HEK293 (cell line): Measurements from ENCODE around the gene MCRIP2.
A peak's percentile ranks its signal among the peaks of the same experiment; 100 is the strongest.

Experiments
- GLIS1 ChIP-seq: fragments of 450-650 bp; formaldehyde crosslinking; IDR thresholded peaks from 2 replicates; pipeline ENCODE4 v1.5.1; 2016; ENCODE audit warnings: missing biosample characterization, missing genetic modification characterization
- GLIS2 ChIP-seq: fragments of 450-650 bp; formaldehyde crosslinking; IDR thresholded peaks from 2 replicates; pipeline ENCODE4 v1.5.1; 2016; ENCODE audit warnings: missing biosample characterization, missing genetic modification characterization
- IKZF3 ChIP-seq: fragments of 450-650 bp; IDR thresholded peaks from 2 replicates; pipeline ENCODE4 v1.5.0; 2018; ENCODE audit warnings: missing biosample characterization, mild to moderate bottlenecking, missing genetic modification characterization, moderate library complexity
- KLF1 ChIP-seq: fragments of 450-650 bp; formaldehyde crosslinking; IDR thresholded peaks from 2 replicates; pipeline ENCODE4 v1.5.1; 2016; ENCODE audit warnings: missing biosample characterization, missing genetic modification characterization
- KLF16 ChIP-seq: fragments of 450-650 bp; formaldehyde crosslinking; IDR thresholded peaks from 2 replicates; pipeline ENCODE4 v1.5.1; 2017; ENCODE audit warnings: missing biosample characterization, missing genetic modification characterization
- PRDM10 ChIP-seq: fragments of 450-650 bp; formaldehyde crosslinking; IDR thresholded peaks from 2 replicates; pipeline ENCODE4 v1.5.1; 2016; ENCODE audit warnings: missing biosample characterization, missing genetic modification characterization
- REST ChIP-seq: fragments of 450-650 bp; formaldehyde crosslinking; IDR thresholded peaks from 2 replicates; pipeline ENCODE4 v1.5.1; 2016; ENCODE audit warnings: missing biosample characterization, missing genetic modification characterization
- SCRT2 ChIP-seq: fragments of 450-650 bp; formaldehyde crosslinking; IDR thresholded peaks from 2 replicates; pipeline ENCODE4 v1.5.1; 2016; ENCODE audit warnings: missing biosample characterization, missing genetic modification characterization
- ZBTB7A ChIP-seq: fragments of 450-650 bp; formaldehyde crosslinking; IDR thresholded peaks from 2 replicates; pipeline ENCODE4 v1.5.1; 2016; ENCODE audit warnings: low read depth, missing biosample characterization, missing genetic modification characterization
- ZNF324 ChIP-seq: fragments of 450-650 bp; formaldehyde crosslinking; IDR thresholded peaks from 2 replicates; pipeline ENCODE4 v1.5.1; 2016; ENCODE audit warnings: missing biosample characterization, missing genetic modification characterization
- ZNF354C ChIP-seq: fragments of 450-650 bp; formaldehyde crosslinking; IDR thresholded peaks from 2 replicates; pipeline ENCODE4 v1.5.1; 2016; ENCODE audit warnings: missing biosample characterization, missing genetic modification characterization, low read depth, borderline replicate concordance
- ZNF423 ChIP-seq: fragments of 450-650 bp; formaldehyde crosslinking; IDR thresholded peaks from 2 replicates; pipeline ENCODE4 v1.5.1; 2016; ENCODE audit warnings: missing biosample characterization, missing genetic modification characterization
- ZNF426 ChIP-seq: fragments of 450-650 bp; formaldehyde crosslinking; IDR thresholded peaks from 2 replicates; pipeline ENCODE4 v1.5.1; 2017; ENCODE audit warnings: missing biosample characterization, missing genetic modification characterization, mild to moderate bottlenecking, inconsistent platforms, moderate library complexity
- ZNF513 ChIP-seq: fragments of 450-650 bp; IDR thresholded peaks from 2 replicates; pipeline ENCODE4 v1.5.1; 2018; ENCODE audit warnings: missing biosample characterization, missing genetic modification characterization
- ZNF518A ChIP-seq: fragments of 450-650 bp; formaldehyde crosslinking; conservative IDR thresholded peaks from 2 replicates; pipeline ENCODE4 v1.5.1; 2016; ENCODE audit warnings: low read depth, missing biosample characterization, missing genetic modification characterization
- ZNF596 ChIP-seq: fragments of 450-650 bp; IDR thresholded peaks from 2 replicates; pipeline ENCODE4 v1.5.0; 2018; ENCODE audit warnings: missing biosample characterization, mild to moderate bottlenecking, missing genetic modification characterization, moderate library complexity
- ZNF677 ChIP-seq: fragments of 450-650 bp; IDR thresholded peaks from 2 replicates; pipeline ENCODE4 v1.5.0; 2018; ENCODE audit warnings: missing biosample characterization, mild to moderate bottlenecking, missing genetic modification characterization, moderate library complexity
- ZNF747 ChIP-seq: fragments of 450-650 bp; formaldehyde crosslinking; IDR thresholded peaks from 2 replicates; pipeline ENCODE4 v1.5.1; 2016; ENCODE audit warnings: missing biosample characterization, missing genetic modification characterization
- ZNF777 ChIP-seq: fragments of 450-650 bp; formaldehyde crosslinking; IDR thresholded peaks from 2 replicates; pipeline ENCODE4 v1.5.1; 2017; ENCODE audit warnings: missing biosample characterization, missing genetic modification characterization, borderline replicate concordance
- ZSCAN16 ChIP-seq: fragments of 450-650 bp; formaldehyde crosslinking; IDR thresholded peaks from 2 replicates; pipeline ENCODE4 v1.5.1; 2016; ENCODE audit warnings: missing biosample characterization, missing genetic modification characterization
- ZSCAN5A ChIP-seq: fragments of 450-650 bp; formaldehyde crosslinking; IDR thresholded peaks from 2 replicates; pipeline ENCODE4 v1.5.1; 2016; ENCODE audit warnings: missing biosample characterization, missing genetic modification characterization

Gene MCRIP2

GRCh38 chr16:682493-683395 is 41.1 kb downstream of the MCRIP2 start (continued):
- TF ChIP-seq KLF16 (tag by site-specific recombination) (no peak), ZNF513 (tag by site-specific recombination) (peak; percentile 77), ZSCAN5A (tag by site-specific recombination) (no peak), GLIS2 (tag by site-specific recombination) (no peak), ZNF423 (tag by site-specific recombination) (no peak), ZNF677 (tag by site-specific recombination) (no peak), ZSCAN16 (tag by site-specific recombination) (no peak), KLF1 (tag by site-specific recombination) (peak; percentile 37; the same call in 1 of the 2 replicates), ZNF518A (tag by site-specific recombination) (no peak), ZNF777 (tag by site-specific recombination) (no peak), SCRT2 (tag by site-specific recombination) (no peak), ZBTB7A (tag by site-specific recombination) (peak; percentile 73; the same call in 1 of the 2 replicates), PRDM10 (tag by site-specific recombination) (peak; percentile 91), REST (no peak), ZNF354C (no peak), ZNF596 (tag by site-specific recombination) (peak; percentile 47; the same call in 1 of the 2 replicates), IKZF3 (tag by site-specific recombination) (peak; percentile 79; the same call in 1 of the 2 replicates), GLIS1 (tag by site-specific recombination) (no peak), ZNF324 (tag by site-specific recombination) (no peak), ZNF426 (no peak), ZNF747 (tag by site-specific recombination) (no peak)
